ENCODE results near the gene PADI2. TPM values are rescaled to one million over a fixed set of nuclear protein-coding genes. Genes with fewer than 3 reads are reported as not detected.
A peak's percentile ranks its signal among the peaks of the same experiment; 100 is the strongest.

PADI2 gene
- total RNA-seq, 4 donors from 2014 or later, result 15.4 to 27.2 (median 18.6) TPM

DNA sequence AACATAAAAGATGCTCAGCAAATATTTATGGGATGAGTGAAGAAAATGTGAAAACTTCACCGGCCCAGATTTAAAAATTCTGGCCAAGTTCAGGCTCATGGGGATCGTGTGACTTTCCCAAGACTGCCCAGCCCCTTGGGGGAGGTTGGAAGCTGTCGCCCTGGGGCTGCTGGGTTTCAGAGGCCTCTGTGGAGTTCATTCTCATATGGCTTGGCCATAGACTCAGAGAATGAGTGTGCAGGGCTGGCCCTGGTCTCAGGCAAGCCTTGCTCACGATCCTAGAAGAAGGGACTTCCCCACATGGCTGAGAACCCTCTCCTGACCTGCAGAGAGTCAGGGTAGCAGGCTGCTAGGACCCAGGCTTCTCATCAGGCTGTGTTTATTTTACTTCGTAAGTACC is 24.6 kb downstream of the PADI2 start:
- TF ChIP-seq POLR2AphosphoS5 (IDR thresholded peaks at IDR 0.05) (no peak), POLR2A (IDR thresholded peaks at IDR 0.05) (no peak), EP300 (IDR thresholded peaks at IDR 0.05) (no peak)
- TF ChIP-seq, protein P1, sequence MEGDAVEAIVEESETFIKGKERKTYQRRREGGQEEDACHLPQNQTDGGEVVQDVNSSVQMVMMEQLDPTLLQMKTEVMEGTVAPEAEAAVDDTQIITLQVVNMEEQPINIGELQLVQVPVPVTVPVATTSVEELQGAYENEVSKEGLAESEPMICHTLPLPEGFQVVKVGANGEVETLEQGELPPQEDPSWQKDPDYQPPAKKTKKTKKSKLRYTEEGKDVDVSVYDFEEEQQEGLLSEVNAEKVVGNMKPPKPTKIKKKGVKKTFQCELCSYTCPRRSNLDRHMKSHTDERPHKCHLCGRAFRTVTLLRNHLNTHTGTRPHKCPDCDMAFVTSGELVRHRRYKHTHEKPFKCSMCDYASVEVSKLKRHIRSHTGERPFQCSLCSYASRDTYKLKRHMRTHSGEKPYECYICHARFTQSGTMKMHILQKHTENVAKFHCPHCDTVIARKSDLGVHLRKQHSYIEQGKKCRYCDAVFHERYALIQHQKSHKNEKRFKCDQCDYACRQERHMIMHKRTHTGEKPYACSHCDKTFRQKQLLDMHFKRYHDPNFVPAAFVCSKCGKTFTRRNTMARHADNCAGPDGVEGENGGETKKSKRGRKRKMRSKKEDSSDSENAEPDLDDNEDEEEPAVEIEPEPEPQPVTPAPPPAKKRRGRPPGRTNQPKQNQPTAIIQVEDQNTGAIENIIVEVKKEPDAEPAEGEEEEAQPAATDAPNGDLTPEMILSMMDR (IDR thresholded peaks at IDR 0.05), result no peak
- Histone ChIP-seq H3K4me1 (peaks cover 16% of the 10 kb centered on the region), H3K27me3 (no peaks in the 10 kb centered on the region), H3K4me3 (no peak overlapping the region), H3K27ac (no peak overlapping the region), H3K9me3 (no peaks in the 10 kb centered on the region), H3K36me3 (no peaks in the 10 kb centered on the region)
- DNase-seq (ENCODE audit: low spot score in 2 of 2), result no peak
- WGBS, result 54% methylated on average over 3 of the region's 5 CpGs

DNA sequence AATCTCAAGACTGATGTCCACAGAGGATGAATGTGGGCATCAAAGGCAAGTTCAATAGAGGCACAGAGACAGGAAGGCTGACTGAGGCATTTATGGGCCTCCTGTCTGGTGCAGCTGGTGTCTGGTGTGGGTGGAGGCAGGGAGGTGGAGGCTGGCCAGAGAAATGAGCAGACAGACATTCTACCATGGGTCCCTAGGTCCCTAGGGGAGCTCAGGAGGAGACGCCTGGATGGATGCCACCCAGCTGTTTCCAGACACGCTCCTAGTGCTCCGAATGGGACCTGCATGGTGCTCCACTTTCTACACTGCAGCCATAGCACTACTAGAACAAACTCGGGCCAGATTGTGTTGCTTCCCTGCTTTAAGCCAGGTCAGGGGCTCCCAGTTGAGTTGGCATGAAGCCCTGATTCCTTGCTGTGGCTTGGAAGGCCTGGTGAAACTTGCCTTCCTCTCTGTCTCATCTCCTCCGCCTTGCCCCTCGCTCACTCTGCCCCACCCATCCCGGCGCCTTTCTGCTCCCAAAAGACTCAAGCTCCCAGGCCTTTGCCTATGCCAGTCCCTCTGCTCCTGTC is 25.3 kb downstream of the PADI2 start:
- TF ChIP-seq, protein P1 (IDR thresholded peaks at IDR 0.05), result no peak
- TF ChIP-seq POLR2AphosphoS5 (IDR thresholded peaks at IDR 0.05), result no peak
- no peak for TF ChIP-seq EP300 (IDR thresholded peaks at IDR 0.05)
- TF ChIP-seq POLR2A (IDR thresholded peaks at IDR 0.05), result no peak
- H3K27me3 ChIP-seq, result no peaks in the 10 kb centered on the region
- H3K4me3 ChIP-seq, result no peak overlapping the region
- DNase-seq (ENCODE audit: low spot score in 2 of 2), result no peak
- peaks cover 13% of the 10 kb centered on the region for H3K4me1 ChIP-seq
- H3K9me3 ChIP-seq, result no peaks in the 10 kb centered on the region
- no peak overlapping the region for H3K27ac ChIP-seq
- H3K36me3 ChIP-seq, result no peaks in the 10 kb centered on the region
- 50% methylated on average over 5 of the region's 8 CpGs for WGBS

DNA sequence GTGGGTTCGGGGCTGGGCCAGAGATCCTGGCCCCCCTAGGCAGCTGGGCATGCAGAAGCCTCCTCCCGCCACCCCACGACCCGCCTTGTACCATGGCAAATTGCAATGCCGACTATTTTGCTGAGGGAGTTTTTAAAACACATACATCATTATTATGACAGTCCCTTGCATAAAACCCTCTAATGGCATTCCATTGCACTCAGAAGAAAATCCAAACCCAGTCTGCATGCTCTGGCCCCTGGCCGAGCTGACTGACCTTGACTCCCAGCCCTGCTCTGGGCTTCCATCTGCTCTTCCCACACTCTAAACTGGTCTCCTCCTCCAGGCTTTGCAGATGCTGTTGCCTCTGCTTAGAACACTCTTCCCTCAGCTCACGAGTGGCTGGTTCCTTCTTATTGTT is 28.0 kb downstream of the PADI2 start:
- no peak for DNase-seq (ENCODE audit: low spot score in 2 of 2)
- WGBS, result 80% methylated on average over 7 of the region's 7 CpGs
- no peaks in the 10 kb centered on the region for H3K9me3 ChIP-seq
- peak overlapping the region; percentile 10 for H3K27ac ChIP-seq
- no peaks in the 10 kb centered on the region for H3K36me3 ChIP-seq
- H3K27me3 ChIP-seq, result no peaks in the 10 kb centered on the region
- H3K4me1 ChIP-seq, result no peaks in the 10 kb centered on the region
- no peak overlapping the region for H3K4me3 ChIP-seq
- TF ChIP-seq POLR2AphosphoS5 (IDR thresholded peaks at IDR 0.05) (no peak), POLR2A (IDR thresholded peaks at IDR 0.05) (no peak), EP300 (IDR thresholded peaks at IDR 0.05) (no peak)
- TF ChIP-seq, protein P1 (IDR thresholded peaks at IDR 0.05), result no peak

DNA sequence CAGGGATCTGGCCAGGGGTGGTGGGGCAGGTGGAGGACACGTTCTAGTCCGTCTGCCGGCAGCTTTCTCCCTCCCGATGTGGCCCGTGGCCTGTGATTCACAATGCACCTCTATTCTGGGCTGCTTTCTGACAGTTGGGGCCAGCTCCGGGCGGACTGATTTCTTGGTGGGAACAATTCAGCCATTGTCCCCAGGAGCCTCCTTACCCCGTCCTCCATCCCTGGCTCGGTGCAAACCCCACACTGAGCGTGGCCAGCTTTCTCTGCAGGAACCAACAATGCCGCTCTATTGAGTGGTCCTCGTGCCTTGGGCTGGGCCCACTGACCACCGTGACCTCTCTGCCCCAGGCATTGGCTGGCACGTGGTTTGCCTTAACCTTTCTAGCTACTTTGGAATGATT is 29.7 kb downstream of the PADI2 start:
- Histone ChIP-seq H3K4me3 (no peak overlapping the region), H3K27ac (no peak overlapping the region), H3K9me3 (no peaks in the 10 kb centered on the region), H3K36me3 (no peaks in the 10 kb centered on the region), H3K27me3 (no peaks in the 10 kb centered on the region), H3K4me1 (no peaks in the 10 kb centered on the region)
- DNase-seq (ENCODE audit: low spot score in 2 of 2), result no peak
- TF ChIP-seq, protein P1 (IDR thresholded peaks at IDR 0.05), result no peak
- TF ChIP-seq POLR2A (IDR thresholded peaks at IDR 0.05) (no peak), EP300 (IDR thresholded peaks at IDR 0.05) (no peak), POLR2AphosphoS5 (IDR thresholded peaks at IDR 0.05) (no peak)
- 61% methylated on average over 11 of the region's 14 CpGs for WGBS

DNA sequence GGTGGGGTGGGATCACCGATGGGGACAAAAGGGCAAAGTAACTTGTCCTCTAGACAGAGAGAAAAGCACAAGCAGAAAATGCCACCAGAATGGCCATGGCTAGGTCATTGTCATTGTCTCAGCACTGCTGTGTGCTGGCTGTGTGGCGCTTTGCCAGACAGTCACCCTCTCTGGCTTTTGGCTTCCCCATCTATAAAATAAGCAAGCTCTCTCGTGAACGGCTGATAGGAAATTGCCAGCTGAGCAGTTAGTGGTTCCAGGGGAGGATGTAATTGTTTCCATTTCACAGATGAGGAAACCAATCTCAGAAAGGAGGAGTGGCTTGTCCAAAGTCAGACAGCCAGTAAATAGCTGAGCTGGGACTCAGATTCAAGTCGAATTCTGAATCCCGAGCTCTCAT is 32.5 kb downstream of the PADI2 start:
- WGBS, result 72% methylated on average over 6 of the region's 6 CpGs
- Histone ChIP-seq H3K4me3 (no peak overlapping the region), H3K27ac (no peak overlapping the region), H3K36me3 (no peaks in the 10 kb centered on the region), H3K4me1 (no peaks in the 10 kb centered on the region), H3K27me3 (no peaks in the 10 kb centered on the region), H3K9me3 (no peaks in the 10 kb centered on the region)
- DNase-seq (ENCODE audit: low spot score in 2 of 2), result no peak
- TF ChIP-seq POLR2A (IDR thresholded peaks at IDR 0.05) (no peak), POLR2AphosphoS5 (IDR thresholded peaks at IDR 0.05) (no peak), EP300 (IDR thresholded peaks at IDR 0.05) (no peak)
- TF ChIP-seq, protein P1 (IDR thresholded peaks at IDR 0.05), result no peak
